Mucosa of descending colon (tissue), 3 donors: Measurements from ENCODE around the gene MIPOL1. TPM values are rescaled to one million over a fixed set of nuclear protein-coding genes. Genes with fewer than 3 reads are reported as not detected.

Source experiments
- ATAC-seq: fragments of 200-7000 bp; cut with Tn5 transposase; one replicate; pipeline ENCODE4 v1.9.1; 2020; ENCODE audit warnings: mild to moderate bottlenecking, moderate library complexity
- DNase-seq, 3 donors: peaks; one replicate each; pipeline ENCODE4 v3.0.0-alpha.2; 2020
- H3K36me3 ChIP-seq: fragments of 200-600 bp; one replicate; pipeline ENCODE4 v1.8.0; 2021; ENCODE audit warnings: low read depth, mild to moderate bottlenecking
- H3K4me1 ChIP-seq: fragments of 200-600 bp; one replicate; pipeline ENCODE4 v1.8.0; 2021; ENCODE audit warnings: low read depth, mild to moderate bottlenecking
- H3K4me3 ChIP-seq: fragments of 200-600 bp; one replicate; pipeline ENCODE4 v1.8.0; 2021; ENCODE audit warnings: mild to moderate bottlenecking
- H3K9me3 ChIP-seq: fragments of 200-600 bp; one replicate; pipeline ENCODE4 v1.8.0; 2021; ENCODE audit warnings: mild to moderate bottlenecking
- CTCF ChIP-seq: fragments of 200-600 bp; IDR thresholded peaks from one replicate; pipeline ENCODE4 v1.8.0; 2022; ENCODE audit warnings: antibody characterized with exemption, mild to moderate bottlenecking
- intact Hi-C, 2 donors: fragments of 100-400 bp; cut with DNase I in 1 of 2; cut with micrococcal nuclease in 1 of 2; formaldehyde crosslinking; loops; one replicate each; pipeline versions ENCODE4 v1.11.0 to v1.11.1; 2022; cut with DNase I, micrococcal nuclease
- total RNA-seq, 3 donors: library from RNA; stranded (reverse); fragmentation: NEBNext Ultra II Directional in 2 of 3; extraction: Animal tissue kit (Norgen Biotek cat#: 25700) in 2 of 3; gene quantifications; one replicate each; pipeline versions ENCODE4 v1.2.1 to v1.2.4, GENCODE V29; 2021 to 2023
- donor health status: DM: no; HTN: no; CAD: no; lungs with moderate emphysema.
- donor health status: DM: no; HTN: no; CAD: no.
- donor health status: DM: no; HTN: yes; CAD: no.

Gene MIPOL1
- total RNA-seq, 3 donors from 2014 or later = 5.5 to 12.0 (median 11.7) TPM

- Histone ChIP-seq H3K4me3 (no peak overlapping the region), H3K4me1 (no peaks in the 10 kb centered on the region), H3K9me3 (no peaks in the 10 kb centered on the region), H3K36me3 (no peaks in the 10 kb centered on the region)
- intact Hi-C loops = no loop called here
- TF ChIP-seq CTCF = no peak
- no peak for ATAC-seq
- no peak for DNase-seq
These were observed 361.6 kb downstream of the MIPOL1 start for GRCh38 chr14:37559386-37559785.

GRCh38 chr14:37563189-37563588, 365.5 kb downstream of the MIPOL1 start:
- no peak overlapping the region for H3K4me3 ChIP-seq
- intact Hi-C loops = loop anchor here in 1 of 2 donors (10.0 kb wide), 1 partner anchor 318 kb away; no protein-coding TSS in a partner anchor
- H3K36me3 ChIP-seq = no peaks in the 10 kb centered on the region
- peak in 1 of 3 donors; percentile 49 for DNase-seq
- H3K9me3 ChIP-seq = no peaks in the 10 kb centered on the region
- H3K4me1 ChIP-seq = no peaks in the 10 kb centered on the region
- peak; percentile 68 for ATAC-seq
- TF ChIP-seq CTCF = no peak

- intact Hi-C loops = loop anchor here in 1 of 2 donors (10.0 kb wide), 1 partner anchor 321 kb away; no protein-coding TSS in a partner anchor
- no peak for TF ChIP-seq CTCF
- no peak overlapping the region for H3K4me3 ChIP-seq
- H3K4me1 ChIP-seq = no peaks in the 10 kb centered on the region
- no peaks in the 10 kb centered on the region for H3K9me3 ChIP-seq
- no peaks in the 10 kb centered on the region for H3K36me3 ChIP-seq
- ATAC-seq (no peak), DNase-seq (peak in 1 of 3 donors; percentile 63)
These were observed 367.8 kb downstream of the MIPOL1 start for GRCh38 chr14:37565550-37565949.

DNA sequence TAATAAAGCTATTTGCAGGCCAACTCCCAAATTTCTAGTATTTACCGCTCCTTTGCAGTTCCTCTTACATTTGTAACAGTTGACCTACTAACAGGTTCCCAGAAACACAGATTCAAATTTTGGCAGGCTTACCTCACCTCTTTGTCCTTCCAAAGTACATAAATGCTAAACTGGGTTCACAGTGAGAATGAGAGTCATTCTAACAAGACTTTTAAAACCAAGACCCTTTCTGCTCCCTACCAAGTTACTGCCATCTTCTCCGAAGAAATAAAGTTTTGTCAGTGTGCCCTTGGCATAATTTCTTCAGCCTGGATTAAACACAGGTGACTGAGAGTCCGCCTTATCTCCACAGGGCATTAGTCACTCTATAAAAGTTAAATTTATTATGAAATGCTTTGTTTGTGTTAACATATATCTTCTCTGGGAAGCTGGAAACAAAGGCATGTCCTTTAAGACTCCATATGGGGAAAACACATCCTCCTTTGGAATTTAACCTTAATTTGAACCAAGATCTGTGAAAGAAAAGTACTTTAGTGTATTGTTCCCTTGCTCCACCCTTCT, 369.2 kb downstream of the MIPOL1 start:
- H3K4me3 ChIP-seq = peak overlapping the region; percentile 1
- intact Hi-C loops = loop anchor here in 1 of 2 donors (10.0 kb wide), 1 partner anchor 322 kb away; no protein-coding TSS in a partner anchor
- no peak for TF ChIP-seq CTCF
- no peaks in the 10 kb centered on the region for H3K4me1 ChIP-seq
- ATAC-seq (peak; percentile 90), DNase-seq (peak in 1 of 3 donors; percentile 46)
- no peaks in the 10 kb centered on the region for H3K9me3 ChIP-seq
- no peaks in the 10 kb centered on the region for H3K36me3 ChIP-seq

- intact Hi-C loops = loop anchor here in 1 of 2 donors (10.0 kb wide), 1 partner anchor 325 kb away; no protein-coding TSS in a partner anchor
- Histone ChIP-seq H3K9me3 (no peaks in the 10 kb centered on the region), H3K4me1 (no peaks in the 10 kb centered on the region), H3K36me3 (no peaks in the 10 kb centered on the region), H3K4me3 (no peak overlapping the region)
- no peak for ATAC-seq
- TF ChIP-seq CTCF = no peak
- no peak for DNase-seq
These were observed 372.0 kb downstream of the MIPOL1 start for GRCh38 chr14:37569729-37570128.
